ENCODE data around the gene SERPIND1. TPM values are rescaled to one million over a fixed set of nuclear protein-coding genes. Genes with fewer than 3 reads are reported as not detected.

SERPIND1 gene
- total and polyA plus RNA-seq, 11 donors = 0.04 to 0.44 (median 0.15) TPM; not detected in 5

DNA sequence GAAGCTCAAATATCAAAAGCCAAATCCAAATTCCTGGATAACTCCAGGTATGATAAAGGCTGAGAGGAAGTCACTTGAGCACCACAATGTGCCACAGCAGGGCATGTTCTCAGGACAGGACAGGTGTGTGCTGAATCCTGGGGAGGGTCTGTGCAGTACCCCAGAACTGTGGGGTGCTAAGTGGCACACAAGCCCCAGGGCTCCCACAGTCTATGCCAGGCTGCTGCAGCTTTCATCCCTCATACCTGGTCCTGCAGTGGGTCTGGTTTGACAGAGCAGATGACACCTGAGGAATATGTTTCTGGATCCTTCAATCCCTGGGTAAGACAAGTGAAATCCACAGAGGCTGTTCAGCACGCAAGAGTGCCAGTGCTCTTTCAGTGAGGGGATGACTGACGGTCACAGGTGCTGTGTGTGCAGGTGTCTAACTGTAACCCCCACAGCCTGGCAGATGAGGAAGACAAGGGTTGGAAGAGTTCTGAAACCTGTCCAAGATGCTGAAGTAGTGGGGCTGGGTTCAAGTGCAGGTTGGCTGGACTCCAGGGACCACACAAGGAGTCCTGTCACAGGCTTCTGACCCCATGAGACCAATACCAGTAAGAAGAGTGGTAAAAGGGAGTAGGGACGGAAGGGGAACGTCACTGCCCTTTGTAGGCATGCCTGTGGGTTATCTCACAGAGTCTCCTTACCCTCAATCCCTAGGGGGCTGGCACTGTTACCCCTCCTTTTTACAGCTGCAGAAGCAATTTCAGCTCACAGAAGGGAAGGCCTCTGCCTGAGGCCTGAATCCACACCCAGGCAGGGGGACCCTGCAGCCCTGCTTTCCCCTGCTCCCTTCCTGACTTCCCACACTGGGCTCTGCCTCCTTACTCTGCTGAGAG lies 14.1 kb downstream of the SERPIND1 start:
- peaks cover 0 to 72% (median 55%) of the 10 kb centered on the region in 9 donors for H3K36me3 ChIP-seq
- no peak overlapping the region for H3K27ac ChIP-seq
- H3K4me1 ChIP-seq = peaks cover 0 to 24% (median 7%) of the 10 kb centered on the region in 12 donors
- H3K4me3 ChIP-seq = no peak overlapping the region
- no peaks in the 10 kb centered on the region for H3K27me3 ChIP-seq
- 89 to 94% (median 92%) methylated on average over 3 to 4 of the region's 4 CpGs for WGBS, 4 donors
- DNase-seq = no peak
- peak in 1 of 4 donors; percentile 8 for ATAC-seq
- H3K9me3 ChIP-seq = no peaks in the 10 kb centered on the region
- TF ChIP-seq POLR2A (IDR thresholded peaks at IDR 0.05) = no peak
- TF ChIP-seq, protein P1, sequence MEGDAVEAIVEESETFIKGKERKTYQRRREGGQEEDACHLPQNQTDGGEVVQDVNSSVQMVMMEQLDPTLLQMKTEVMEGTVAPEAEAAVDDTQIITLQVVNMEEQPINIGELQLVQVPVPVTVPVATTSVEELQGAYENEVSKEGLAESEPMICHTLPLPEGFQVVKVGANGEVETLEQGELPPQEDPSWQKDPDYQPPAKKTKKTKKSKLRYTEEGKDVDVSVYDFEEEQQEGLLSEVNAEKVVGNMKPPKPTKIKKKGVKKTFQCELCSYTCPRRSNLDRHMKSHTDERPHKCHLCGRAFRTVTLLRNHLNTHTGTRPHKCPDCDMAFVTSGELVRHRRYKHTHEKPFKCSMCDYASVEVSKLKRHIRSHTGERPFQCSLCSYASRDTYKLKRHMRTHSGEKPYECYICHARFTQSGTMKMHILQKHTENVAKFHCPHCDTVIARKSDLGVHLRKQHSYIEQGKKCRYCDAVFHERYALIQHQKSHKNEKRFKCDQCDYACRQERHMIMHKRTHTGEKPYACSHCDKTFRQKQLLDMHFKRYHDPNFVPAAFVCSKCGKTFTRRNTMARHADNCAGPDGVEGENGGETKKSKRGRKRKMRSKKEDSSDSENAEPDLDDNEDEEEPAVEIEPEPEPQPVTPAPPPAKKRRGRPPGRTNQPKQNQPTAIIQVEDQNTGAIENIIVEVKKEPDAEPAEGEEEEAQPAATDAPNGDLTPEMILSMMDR (IDR thresholded peaks at IDR 0.05) = no peak
- intact Hi-C loops (cut with DNase I) = no loop called here

DNA sequence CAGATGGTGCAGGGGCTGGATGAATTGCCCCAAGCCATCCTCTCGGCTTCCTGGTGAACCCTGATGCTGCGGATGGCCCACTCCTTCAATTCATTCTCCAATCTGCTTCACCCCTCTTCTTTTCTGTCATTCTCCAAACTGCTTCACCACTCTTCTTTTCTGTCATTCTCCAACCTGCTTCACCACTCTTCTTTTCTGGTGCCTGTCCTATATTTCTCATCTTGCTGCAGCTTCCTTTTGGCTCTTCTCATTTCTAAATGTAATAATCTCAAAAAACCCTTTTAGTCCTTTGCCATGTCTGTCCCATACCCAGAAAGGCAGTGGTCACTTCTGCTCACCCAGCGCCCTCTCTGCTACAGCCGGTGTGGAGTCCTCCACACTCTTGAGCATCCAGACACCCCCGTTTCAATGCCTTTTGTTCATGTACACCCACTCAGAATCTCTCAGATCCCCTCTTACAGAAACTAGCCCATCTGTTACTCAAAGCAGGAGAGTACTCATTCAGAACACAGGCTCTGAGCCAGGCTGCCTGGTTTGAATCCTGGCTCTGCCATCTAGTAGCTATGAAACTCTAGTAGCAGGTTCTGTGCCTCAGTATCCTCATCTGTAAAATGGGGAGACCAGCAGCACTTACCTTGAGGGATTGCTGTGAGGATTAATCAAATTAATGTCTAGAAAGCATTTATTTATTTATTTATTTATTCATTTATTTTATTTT lies 14.9 kb downstream of the SERPIND1 start:
- H3K4me1 ChIP-seq = peaks cover 0 to 24% (median 6%) of the 10 kb centered on the region in 12 donors
- H3K27me3 ChIP-seq = no peaks in the 10 kb centered on the region
- H3K36me3 ChIP-seq = peaks cover 0 to 74% (median 57%) of the 10 kb centered on the region in 9 donors
- ATAC-seq = no peak
- H3K27ac ChIP-seq = no peak overlapping the region
- intact Hi-C loops (cut with DNase I) = no loop called here
- 94 to 100% (median 96%) methylated on average over 5 of the region's 5 CpGs for WGBS, 4 donors
- no peaks in the 10 kb centered on the region for H3K9me3 ChIP-seq
- DNase-seq = no peak
- H3K4me3 ChIP-seq = no peak overlapping the region
- TF ChIP-seq POLR2A (IDR thresholded peaks at IDR 0.05) = no peak
- TF ChIP-seq, protein P1 (IDR thresholded peaks at IDR 0.05) = no peak

DNA sequence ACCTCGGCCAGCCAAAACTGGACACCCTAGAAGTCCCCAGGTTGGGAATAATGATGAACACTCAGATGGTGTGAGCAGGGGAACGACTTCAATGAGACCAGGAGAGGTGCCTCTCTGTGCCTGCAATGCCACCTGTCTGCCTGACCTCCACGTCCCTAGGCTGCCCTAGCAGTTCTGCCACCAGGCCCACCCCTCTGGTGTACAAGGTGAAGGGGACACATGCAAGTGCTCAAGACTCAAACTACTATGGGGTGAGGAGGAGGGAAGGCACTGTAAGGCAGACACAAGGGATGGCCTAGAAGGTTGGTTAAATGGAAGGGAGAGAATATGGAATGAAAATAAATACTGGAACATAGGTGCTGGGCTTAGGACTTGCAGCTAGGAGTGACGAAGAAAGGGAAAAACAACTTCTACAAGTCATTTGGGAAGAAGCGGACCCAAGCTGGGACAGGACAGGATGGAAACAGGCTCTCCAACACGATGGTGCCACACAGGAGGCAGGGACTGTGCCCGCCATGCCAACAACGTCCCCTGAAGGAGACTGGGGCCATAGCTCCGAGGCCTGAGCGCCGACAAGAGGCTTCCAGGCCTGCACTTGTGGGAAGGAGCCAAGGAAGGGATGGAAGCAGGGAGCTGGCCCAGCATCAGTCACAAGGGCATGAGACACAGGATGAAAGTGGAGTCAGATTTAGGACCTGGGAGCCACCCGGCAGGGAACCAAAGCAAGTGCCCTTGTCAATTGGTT lies 18.5 kb downstream of the SERPIND1 start:
- WGBS, 4 donors = 89 to 95% (median 94%) methylated on average over 12 of the region's 12 CpGs
- peaks cover 0 to 97% (median 70%) of the 10 kb centered on the region in 9 donors for H3K36me3 ChIP-seq
- no peak overlapping the region for H3K4me3 ChIP-seq
- H3K27ac ChIP-seq = no peak overlapping the region
- no peaks in the 10 kb centered on the region for H3K27me3 ChIP-seq
- H3K9me3 ChIP-seq = no peaks in the 10 kb centered on the region
- no peak for ATAC-seq
- no peak for DNase-seq
- intact Hi-C loops (cut with DNase I) = no loop called here
- H3K4me1 ChIP-seq = peaks cover 0 to 11% (median 0%) of the 10 kb centered on the region in 12 donors
- TF ChIP-seq POLR2A (IDR thresholded peaks at IDR 0.05) = no peak
- TF ChIP-seq, protein P1 (IDR thresholded peaks at IDR 0.05) = no peak

Measured in heart left ventricle (tissue), 16 donors.